Activated CD4-positive, CD25-positive, alpha-beta regulatory T cell treated with anti-CD3 and anti-CD28 coated beads, Interleukin-2, amount 50 U/mL, for 16 hours (primary cell): ENCODE data around the gene RIF1.
A peak's percentile ranks its signal among the peaks of the same experiment; 100 is the strongest.

Experiments used
- DNase-seq: peaks from one replicate; pipeline ENCODE4 v3.0.0-alpha.2; 2020; ENCODE audit warnings: low read depth, low spot score

Gene RIF1, protein sequence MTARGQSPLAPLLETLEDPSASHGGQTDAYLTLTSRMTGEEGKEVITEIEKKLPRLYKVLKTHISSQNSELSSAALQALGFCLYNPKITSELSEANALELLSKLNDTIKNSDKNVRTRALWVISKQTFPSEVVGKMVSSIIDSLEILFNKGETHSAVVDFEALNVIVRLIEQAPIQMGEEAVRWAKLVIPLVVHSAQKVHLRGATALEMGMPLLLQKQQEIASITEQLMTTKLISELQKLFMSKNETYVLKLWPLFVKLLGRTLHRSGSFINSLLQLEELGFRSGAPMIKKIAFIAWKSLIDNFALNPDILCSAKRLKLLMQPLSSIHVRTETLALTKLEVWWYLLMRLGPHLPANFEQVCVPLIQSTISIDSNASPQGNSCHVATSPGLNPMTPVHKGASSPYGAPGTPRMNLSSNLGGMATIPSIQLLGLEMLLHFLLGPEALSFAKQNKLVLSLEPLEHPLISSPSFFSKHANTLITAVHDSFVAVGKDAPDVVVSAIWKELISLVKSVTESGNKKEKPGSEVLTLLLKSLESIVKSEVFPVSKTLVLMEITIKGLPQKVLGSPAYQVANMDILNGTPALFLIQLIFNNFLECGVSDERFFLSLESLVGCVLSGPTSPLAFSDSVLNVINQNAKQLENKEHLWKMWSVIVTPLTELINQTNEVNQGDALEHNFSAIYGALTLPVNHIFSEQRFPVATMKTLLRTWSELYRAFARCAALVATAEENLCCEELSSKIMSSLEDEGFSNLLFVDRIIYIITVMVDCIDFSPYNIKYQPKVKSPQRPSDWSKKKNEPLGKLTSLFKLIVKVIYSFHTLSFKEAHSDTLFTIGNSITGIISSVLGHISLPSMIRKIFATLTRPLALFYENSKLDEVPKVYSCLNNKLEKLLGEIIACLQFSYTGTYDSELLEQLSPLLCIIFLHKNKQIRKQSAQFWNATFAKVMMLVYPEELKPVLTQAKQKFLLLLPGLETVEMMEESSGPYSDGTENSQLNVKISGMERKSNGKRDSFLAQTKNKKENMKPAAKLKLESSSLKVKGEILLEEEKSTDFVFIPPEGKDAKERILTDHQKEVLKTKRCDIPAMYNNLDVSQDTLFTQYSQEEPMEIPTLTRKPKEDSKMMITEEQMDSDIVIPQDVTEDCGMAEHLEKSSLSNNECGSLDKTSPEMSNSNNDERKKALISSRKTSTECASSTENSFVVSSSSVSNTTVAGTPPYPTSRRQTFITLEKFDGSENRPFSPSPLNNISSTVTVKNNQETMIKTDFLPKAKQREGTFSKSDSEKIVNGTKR (N-terminal part only)

GRCh38 chr2:151409601-151410484, at the start of gene RIF1:
RIF1 (plus strand) TSS chr2:151409902; CDS start chr2:151410424, 522 bp downstream.
- DNase-seq = peak; percentile 66

DNA sequence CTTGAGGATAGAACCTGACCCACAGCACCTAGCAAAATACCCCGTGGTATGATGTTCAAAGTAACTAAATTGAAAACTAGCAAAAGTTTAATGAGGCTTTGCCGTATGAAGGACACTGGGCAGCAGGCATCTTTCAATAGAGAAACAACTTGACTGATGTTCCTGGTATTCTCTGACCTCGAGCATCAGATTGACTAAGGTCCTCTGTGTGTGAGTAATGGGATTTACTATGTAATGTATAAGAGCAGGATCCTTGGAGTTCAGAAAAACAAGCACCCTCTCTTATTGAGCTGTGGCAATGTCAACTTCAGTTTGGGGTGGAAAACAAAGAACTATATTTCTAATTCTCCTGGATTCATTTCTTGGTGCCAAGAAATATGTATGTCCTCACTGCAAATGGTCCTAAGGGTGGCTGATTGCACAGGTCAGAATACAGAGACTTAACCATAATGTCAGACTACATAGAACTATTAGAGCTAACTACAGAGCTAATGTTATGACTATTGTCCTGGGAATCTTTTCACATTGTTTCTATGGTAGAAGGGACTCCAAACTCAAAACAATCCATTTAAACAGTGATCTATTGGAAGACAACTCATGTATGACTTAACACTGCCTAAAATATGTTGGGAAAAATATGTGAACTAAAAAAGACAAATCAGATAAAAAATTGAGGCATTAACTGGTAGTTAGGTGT, 47.9 kb upstream of the RIF1 start:
- DNase-seq = no peak

DNA sequence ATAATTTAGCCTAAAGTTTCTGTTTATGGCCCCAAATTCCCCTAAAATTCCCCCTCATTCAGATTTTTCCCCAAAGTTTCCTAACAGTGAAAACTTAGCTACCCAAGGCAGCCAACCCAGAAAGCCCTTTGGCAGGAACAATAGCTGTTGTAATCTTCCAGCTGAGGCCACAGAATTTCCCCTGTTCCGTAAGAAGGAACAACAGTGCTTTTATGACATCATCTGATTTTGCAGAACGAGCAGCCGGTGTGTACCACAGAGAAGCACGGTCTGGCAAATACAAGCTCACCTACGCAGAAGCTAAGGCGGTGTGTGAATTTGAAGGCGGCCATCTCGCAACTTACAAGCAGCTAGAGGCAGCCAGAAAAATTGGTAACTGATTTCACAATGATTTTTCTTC, 46.0 kb upstream of the RIF1 start:
- DNase-seq = no peak

DNA sequence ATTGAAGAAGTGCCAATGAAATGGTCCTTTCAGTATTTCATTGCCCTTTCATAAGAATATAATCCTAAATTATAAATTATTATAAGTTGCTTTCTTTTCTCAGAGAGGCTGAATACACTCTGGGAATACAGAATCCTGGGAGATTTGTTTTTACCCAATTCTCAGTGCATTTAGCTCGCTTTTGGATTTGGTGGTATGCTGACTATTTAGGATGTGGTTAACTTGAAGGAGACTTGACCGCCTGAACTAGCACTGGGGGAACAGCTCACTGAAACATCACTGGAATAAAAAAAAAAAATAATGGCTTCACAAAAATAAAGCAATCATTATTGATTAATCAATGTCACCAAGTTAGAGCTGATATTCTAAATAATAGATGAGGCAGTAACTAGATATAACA, 42.1 kb upstream of the RIF1 start:
- DNase-seq = no peak

GRCh38 chr2:151374436-151374835, 35.3 kb upstream of the RIF1 start:
- no peak for DNase-seq

DNA sequence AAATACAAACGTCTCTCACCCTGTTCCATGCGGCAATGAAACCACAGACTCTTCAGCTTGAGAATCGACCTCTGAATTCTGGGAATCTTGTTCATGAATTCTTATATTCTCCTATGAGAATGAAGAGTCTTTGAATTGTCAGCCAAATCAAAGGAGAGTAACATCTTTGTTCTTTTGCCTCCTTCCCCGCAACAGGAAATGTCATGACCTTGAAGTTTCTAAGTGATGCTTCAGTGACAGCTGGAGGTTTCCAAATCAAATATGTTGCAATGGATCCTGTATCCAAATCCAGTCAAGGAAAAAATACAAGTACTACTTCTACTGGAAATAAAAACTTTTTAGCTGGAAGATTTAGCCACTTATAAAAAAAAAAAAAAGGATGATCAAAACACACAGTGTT, 30.5 kb upstream of the RIF1 start:
- no peak for DNase-seq

DNA sequence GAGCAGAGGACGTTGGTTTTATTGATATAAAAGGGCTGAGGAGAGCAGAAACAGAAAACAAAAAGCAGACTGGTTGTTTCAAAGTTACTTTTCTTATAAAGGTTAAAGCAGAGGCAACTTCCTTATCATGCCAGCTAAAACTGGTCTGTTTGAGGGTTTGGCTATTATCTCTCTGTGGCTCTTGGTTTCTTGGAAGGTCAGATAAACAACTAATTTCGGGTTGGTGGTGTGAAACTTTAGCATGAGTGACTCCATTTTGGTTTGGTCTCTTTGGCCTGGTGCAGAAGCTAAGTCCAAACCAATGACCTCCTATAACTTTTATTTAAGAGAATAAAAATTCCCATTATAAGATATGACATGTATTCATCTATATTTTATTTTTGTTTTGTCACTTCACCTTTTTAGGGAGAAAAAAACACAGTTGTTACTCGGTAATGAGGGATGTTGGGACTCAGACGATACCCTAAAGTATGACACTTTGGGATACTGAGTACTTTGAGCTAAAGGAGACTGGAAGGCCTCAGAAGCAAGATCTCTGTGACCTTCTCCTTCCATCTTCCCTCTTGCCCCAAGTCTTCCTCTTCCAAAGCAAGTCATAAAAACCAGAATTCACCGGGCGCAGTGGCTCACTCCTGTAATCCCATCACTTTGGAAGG, 29.0 kb upstream of the RIF1 start:
- DNase-seq = no peak

DNA sequence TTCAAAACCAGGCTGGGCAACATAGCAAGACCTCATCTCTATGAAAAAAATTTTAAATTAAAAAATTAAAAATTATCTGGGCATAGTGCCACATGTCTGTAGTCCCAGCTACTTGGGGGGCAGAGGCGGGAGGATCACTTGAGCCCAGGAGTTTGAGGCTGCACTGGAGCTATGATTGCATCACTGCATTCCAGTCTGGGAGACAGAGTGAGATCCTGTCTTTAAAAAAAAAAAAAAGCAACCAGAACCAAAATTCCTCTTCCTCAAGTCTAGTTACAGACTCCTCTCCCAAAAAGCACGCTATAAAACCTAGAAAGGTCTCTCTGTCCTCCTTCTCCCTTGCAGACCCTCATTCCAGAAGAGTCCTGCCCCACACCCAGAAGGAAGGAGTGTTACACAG, 28.4 kb upstream of the RIF1 start:
- no peak for DNase-seq

GRCh38 chr2:151388011-151388410, 21.7 kb upstream of the RIF1 start:
- DNase-seq = no peak

DNA sequence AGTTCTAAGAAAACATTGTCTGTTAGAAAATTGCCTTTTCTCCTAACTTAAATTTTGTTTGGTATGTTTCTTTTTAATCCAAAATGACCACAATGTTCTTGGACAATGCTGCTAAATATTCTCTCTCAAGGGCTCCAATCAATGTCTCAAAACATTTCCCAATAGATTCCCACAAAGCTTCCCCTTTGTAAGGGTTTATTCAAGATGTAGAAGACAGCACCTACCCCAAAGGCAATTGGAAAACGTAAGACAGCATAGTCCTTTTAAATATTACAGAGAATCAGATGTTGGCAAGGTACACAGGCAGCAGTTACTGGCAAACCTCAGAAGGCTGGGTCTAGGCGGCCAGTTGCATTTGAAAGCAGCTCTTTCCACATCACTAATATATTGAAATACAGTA, 18.3 kb upstream of the RIF1 start:
- no peak for DNase-seq

GRCh38 chr2:151394509-151394908, 15.2 kb upstream of the RIF1 start:
- DNase-seq = no peak

DNA sequence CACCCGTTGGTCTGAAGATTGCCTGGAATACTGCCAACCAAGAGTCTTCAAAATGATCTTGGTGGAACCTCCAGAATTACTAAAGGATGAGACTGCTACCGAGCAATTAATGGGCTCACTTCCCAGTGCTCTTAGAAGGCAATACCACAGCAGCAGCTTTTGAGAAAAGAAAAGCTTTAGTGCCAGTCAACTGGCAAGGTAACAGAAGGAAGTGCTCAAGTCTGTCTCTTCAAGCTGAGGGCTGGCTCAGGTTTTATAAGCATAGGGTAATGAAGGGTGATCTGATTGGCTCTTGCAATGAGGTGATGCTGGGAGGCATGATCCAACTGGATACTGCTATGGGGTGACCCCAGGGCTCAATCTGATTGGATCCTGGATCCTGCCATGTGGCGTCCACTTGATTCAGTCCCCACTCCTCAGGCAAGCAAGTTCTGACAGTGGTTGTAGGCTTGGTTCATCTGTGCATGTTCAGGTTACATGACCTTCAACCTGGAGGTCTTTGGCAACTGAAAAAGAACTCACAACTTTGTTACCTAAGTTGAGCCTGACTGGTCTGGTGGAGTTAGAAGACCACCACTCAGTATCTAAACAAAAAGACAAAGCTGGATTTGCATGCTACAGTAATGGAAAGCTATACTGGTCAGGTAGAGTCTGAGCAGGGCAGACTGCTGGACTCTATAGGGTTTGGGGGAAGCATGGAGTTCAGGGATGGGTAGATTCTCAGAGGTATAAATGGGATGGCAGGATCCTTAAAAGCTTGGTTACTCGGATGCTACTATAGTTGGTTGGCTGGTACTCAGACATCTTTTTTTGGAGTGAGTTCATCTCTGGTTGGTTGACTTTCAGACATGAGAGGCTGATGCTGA, 14.0 kb upstream of the RIF1 start:
- no peak for DNase-seq

DNA sequence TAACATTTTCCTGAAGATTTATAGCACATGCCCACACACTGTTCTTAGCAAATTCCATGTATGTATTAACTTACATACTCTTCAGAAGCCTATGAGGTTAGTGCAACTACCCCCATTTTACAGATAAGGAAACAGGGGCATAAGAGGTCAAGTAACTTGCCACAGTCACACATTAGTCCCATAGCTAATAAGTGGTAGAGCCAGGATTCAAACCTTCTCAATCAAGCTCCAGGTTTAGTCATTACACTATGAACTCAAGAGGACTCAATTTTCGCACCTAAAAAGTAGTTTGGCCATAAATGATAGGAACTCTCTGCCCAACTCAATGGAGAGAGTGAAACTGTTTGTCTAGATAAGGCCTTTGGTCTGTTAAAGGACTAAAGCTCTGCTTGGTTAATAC, 9.7 kb upstream of the RIF1 start:
- DNase-seq = no peak

GRCh38 chr2:151401149-151401548, 8.6 kb upstream of the RIF1 start:
- no peak for DNase-seq

DNA sequence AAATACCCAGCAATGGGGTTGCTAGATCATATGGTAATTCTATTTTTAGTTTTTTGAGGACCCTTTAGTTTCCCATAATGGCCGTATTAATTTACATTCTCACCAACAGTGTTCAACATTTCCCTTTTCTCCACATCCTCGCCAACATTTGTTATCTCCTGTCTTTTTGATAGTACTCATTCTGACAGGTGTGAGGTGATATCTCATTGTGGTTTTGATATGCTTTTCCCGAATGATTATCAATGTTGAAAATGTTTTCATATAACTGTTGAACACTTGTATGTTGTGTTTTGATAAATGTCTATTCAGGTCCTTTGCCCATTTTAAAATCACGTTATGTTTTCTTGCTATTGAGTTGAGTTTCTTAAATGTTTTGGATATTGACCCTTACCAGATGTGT, 5.8 kb upstream of the RIF1 start:
- no peak for DNase-seq

DNA sequence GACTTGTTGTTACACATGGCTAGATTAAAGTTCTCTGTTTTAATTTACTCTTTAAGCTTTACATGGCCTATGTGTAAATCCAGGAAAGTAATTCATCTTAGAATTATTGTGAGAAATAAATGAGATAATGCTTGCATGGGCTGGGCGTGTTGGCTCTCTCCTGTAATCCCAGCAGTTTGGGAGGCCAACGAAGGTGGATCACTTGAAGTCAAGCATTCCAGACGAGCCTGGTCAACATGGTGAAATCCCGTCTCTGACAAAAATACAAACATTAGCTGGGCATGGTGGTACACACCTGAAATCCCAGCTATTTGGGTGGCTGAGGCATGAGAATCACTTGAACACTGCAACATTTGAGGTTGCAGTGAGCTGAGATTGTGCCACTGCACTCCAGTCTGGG, 4.3 kb upstream of the RIF1 start:
- DNase-seq = no peak

DNA sequence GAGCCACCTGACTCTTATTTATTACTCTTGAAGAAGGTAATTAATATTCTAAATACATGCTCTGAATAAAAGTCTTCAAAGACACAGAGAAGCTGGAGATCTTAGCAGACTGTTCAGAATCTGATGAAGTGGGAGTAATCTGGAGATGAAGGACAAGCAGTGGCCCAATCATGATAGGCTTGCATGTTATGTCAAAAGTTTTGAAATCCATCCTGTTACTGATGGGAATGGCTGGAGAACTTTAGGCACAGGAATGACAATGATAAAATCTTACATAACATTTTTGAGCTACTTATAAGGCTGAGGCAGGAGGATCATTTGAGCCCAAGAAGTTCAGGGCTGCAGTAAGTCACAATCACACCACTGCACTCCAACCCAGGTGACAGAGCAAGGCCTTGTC, 2.4 kb upstream of the RIF1 start:
- DNase-seq = no peak

GRCh38 chr2:151408788-151409600, 708 bp upstream of the RIF1 start:
- DNase-seq = no peak
